ENCODE results near the gene TPI1.

TPI1 gene

GRCh38 chr12:6828781-6829535 lies 38.4 kb upstream of the TPI1 start:
- DNase-seq (ENCODE audit: low read depth in 2 of 2), result no peak

DNA sequence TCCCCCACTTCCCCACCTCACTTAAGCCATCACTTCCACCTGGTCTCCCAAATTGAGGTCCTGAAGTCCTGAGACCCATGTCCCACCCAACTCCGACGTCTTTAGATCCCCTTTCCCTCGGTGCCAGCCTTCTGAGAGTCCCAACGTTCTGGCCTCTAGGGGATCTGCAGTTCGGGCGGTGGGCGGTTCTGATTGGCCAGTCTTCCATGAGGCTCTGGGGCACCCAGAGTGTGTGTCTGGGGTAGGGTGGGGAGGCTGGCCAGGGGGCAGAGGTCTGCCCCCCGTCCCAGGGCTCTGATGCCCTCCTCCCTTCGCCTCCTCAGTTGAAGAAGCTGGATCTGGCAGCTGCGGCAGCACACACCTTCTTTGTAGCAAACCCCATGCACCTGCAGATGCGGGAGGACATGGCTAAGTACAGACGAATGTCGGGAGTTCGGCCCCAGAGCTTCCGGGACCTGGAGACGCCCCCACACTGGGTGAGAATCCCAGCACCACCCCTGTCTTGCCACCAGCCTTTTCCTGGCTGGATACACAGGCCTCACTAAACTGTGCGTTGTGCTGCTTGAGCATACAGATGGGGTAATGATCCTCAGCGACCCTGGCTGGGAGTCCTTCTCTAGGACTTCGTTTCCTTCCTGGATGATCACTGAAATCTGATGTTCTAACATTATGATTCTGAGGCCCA lies 37.7 kb upstream of the TPI1 start:
- DNase-seq (ENCODE audit: low read depth in 2 of 2), result no peak

GRCh38 chr12:6830286-6830890 lies 36.9 kb upstream of the TPI1 start:
- no peak for DNase-seq (ENCODE audit: low read depth in 2 of 2)

DNA sequence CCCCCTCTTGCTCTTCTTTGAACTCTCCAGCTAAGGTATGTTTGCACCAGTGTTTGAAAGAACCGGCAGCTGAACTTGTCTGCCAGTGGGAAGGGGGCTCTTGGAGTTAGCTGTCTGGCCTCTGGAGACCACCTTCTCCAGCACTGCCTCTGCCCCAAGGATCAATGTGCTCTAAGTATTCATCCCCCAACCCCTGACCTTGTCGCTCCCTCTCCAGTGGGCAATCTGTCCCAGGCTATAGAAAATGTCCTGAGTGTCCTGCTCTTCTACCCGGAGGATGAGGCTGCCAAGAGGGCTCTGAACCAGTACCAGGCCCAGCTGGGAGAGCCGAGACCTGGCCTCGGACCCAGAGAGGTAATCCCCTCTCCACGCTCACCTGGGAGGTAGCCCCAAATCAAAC lies 36.3 kb upstream of the TPI1 start:
- no peak for DNase-seq (ENCODE audit: low read depth in 2 of 2)

- DNase-seq (ENCODE audit: low read depth in 2 of 2), result no peak
These were observed 35.8 kb upstream of the TPI1 start for GRCh38 chr12:6831450-6831995.

- DNase-seq (ENCODE audit: low read depth in 2 of 2), result no peak
These were observed 35.2 kb upstream of the TPI1 start for GRCh38 chr12:6832125-6832524.

GRCh38 chr12:6833189-6833890 lies 34.0 kb upstream of the TPI1 start:
- DNase-seq (ENCODE audit: low read depth in 2 of 2), result no peak

- DNase-seq (ENCODE audit: low read depth in 2 of 2), result no peak
These were observed 33.1 kb upstream of the TPI1 start for GRCh38 chr12:6834254-6834653.

DNA sequence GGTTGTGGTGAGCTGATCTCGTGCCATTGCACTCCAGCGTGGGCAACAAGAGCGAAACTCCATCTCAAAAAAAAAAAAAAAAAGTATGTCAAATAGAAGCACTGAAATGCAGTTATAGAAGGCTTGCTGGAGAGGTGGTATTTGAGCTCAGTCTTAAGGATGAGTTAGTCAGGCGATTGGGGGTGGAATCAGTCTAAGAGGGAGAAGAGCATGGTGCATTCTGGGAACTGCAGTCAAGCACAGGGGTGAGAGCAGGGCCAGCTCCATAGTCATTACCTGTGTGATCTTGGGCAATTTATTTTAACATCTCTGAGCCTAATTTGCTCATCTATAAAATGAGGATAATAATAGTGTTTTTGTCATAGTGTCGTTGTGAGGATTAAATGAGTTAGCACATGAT lies 32.5 kb upstream of the TPI1 start:
- DNase-seq (ENCODE audit: low read depth in 2 of 2), result no peak

- DNase-seq (ENCODE audit: low read depth in 2 of 2), result no peak
These were observed 30.5 kb upstream of the TPI1 start for GRCh38 chr12:6836851-6837250.

DNA sequence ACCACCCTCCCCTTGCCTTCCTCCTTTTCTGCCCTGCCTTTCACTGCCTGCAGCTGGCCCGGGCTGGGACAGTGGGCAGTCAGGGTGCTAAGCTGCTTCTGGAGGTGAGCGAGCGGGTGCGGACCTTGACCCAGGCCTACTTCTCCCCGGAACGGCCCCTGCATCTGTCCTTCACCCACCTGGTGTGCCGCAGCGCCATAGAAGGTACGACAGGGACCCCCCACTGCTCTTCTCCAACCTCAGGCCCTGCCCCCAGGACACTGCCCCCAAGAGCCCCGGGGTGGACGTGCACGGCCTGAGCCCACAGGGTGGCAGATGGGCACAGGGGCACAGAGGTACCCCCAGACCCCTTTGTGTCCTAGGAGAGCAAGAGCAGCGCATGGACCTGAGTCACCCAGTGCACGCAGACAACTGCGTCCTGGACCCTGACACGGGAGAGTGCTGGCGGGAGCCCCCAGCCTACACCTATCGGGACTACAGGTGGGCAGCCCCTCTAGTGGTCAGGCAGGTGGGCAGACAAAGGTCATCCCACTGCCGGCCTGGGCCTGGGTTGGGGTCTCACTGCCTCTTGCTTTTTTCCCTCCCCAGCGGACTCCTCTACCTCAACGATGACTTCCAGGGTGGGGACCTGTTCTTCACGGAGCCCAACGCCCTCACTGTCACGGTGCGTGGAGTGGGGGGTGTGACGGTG lies 29.8 kb upstream of the TPI1 start:
- DNase-seq (ENCODE audit: low read depth in 2 of 2), result no peak

- DNase-seq (ENCODE audit: low read depth in 2 of 2), result no peak
These were observed 28.5 kb upstream of the TPI1 start for GRCh38 chr12:6838854-6839253.

- no peak for DNase-seq (ENCODE audit: low read depth in 2 of 2)
These were observed 27.7 kb upstream of the TPI1 start for GRCh38 chr12:6839482-6840201.

DNA sequence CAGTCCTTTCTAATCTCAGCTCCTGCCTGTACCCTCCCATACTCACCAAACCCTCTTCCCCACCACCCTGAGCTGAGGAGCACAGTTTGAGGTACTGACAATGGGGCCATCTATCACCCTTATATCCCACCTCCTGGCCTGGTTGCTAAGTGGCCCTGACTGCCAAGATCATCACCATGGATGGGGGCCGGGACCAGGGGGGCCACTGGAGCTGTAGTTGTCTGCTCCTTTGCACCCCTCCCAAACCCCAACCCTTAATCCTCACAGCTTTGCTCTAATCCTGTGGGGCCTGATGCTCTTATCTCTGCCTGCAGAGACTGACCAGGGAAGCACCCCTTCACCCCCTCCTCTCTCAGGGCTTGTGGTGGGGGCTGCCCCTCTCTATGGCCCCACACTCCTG lies 27.0 kb upstream of the TPI1 start:
- no peak for DNase-seq (ENCODE audit: low read depth in 2 of 2)

GRCh38 chr12:6840761-6841515 lies 26.4 kb upstream of the TPI1 start, which contains the start of gene GNB3:
TSS of gene GNB3 (plus strand) at chr12:6840925. CDS start at chr12:6841288, 363 bp downstream.
- no peak for DNase-seq (ENCODE audit: low read depth in 2 of 2)

GRCh38 chr12:6842075-6842474 lies 25.3 kb upstream of the TPI1 start:
- DNase-seq (ENCODE audit: low read depth in 2 of 2), result no peak

DNA sequence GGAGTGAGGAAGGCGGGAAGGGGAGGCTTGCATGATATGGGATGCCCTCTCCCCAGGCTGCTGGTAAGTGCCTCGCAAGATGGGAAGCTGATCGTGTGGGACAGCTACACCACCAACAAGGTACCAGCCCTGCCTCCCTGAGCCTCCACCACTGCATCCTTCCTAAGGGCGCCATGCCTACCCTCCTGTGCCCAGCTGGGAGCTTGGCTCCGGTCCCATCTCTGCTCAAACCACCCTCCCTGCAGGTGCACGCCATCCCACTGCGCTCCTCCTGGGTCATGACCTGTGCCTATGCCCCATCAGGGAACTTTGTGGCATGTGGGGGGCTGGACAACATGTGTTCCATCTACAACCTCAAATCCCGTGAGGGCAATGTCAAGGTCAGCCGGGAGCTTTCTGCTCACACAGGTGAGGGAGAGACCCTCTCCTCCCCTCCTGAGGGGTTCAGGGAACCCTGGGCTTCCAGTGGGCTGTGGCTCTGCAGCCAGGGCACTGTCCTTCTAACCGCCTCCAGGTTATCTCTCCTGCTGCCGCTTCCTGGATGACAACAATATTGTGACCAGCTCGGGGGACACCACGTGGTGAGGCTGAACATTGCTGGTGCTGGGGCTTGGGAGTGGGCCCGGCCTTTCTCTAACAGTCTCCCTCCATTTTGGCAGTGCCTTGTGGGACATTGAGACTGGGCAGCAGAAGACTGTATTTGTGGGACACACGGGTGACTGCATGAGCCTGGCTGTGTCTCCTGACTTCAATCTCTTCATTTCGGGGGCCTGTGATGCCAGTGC lies 24.0 kb upstream of the TPI1 start:
- DNase-seq (ENCODE audit: low read depth in 2 of 2), result no peak

- DNase-seq (ENCODE audit: low read depth in 2 of 2), result no peak
These were observed 21.9 kb upstream of the TPI1 start for GRCh38 chr12:6845395-6845794.

DNA sequence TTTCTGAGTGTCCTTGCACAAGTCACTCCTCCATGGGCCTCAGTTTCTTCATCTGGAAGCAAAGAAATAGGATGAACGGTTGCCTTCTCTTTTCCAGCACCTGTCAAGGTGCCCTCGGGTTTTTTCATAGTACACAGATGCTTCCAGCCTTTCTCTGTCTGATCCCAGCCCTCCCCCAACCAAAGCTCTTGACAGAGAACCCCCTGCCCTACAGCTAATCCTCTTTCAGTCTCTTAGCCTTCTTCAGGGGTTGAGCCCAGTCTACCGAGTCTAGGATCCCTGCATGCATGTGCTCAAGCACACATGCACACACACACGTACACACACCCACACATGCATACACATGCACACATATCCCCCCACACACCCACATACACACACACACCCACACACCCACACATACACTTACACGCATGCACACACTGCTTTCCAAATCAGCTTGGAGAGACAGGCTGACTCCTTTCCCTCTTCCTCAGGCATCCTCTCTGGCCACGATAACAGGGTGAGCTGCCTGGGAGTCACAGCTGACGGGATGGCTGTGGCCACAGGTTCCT lies 20.9 kb upstream of the TPI1 start:
- DNase-seq (ENCODE audit: low read depth in 2 of 2), result no peak
